NCI-H748 (cell line): Measurements from ENCODE around the gene CLIP3.

Experiments used
- DNase-seq: peaks from one replicate; lab custom pipeline; 2025; ENCODE audit not compliant: unreplicated experiment; lab: John Stamatoyannopoulos, UW

Gene CLIP3

GRCh38 chr19:35978832-35979365 lies 53.8 kb downstream of the CLIP3 start:
- no peak for DNase-seq

GRCh38 chr19:35978271-35978670 lies 54.4 kb downstream of the CLIP3 start:
- no peak for DNase-seq

GRCh38 chr19:35977446-35978222 lies 55.0 kb downstream of the CLIP3 start:
- DNase-seq: peak; percentile 65

- no peak for DNase-seq
Measured at GRCh38 chr19:35975608-35976214, 57.0 kb downstream of the CLIP3 start.

- DNase-seq: no peak
Measured at GRCh38 chr19:35973487-35973886, 59.2 kb downstream of the CLIP3 start.

- no peak for DNase-seq
Measured at GRCh38 chr19:35966771-35967170, 65.9 kb downstream of the CLIP3 start.
